H54 (cell line): ENCODE data around the gene PTGES2.
"Not testable (repeated sequence)": the region's sequence is repeated elsewhere in the genome, so short reads cannot be mapped to it uniquely, and the experiment has no call there.

Source experiments
- DNase-seq: peaks from one replicate; pipeline ENCODE4 v3.0.0; 2011; ENCODE audit warnings: low spot score, mixed read lengths; ENCODE audit not compliant: insufficient read length
- FAIRE-seq: peaks from 3 replicates; lab custom pipeline; 2011; peaks lifted over from hg19 to GRCh38; lab: Jason Lieb, UNC
- POLR2A ChIP-seq: IDR thresholded peaks from 2 replicates; pipeline ENCODE4 v1.6.1; 2011; ENCODE audit warnings: low read depth, mild to moderate bottlenecking, low read length

Gene PTGES2

GRCh38 chr9:128114326-128115186 lies 13.0 kb downstream of the PTGES2 start:
- DNase-seq (no peak), FAIRE-seq (no peak)
- TF ChIP-seq POLR2A, result no peak

- TF ChIP-seq POLR2A, result no peak
- DNase-seq (no peak), FAIRE-seq (no peak)
Observed at GRCh38 chr9:128113526-128114325, 13.8 kb downstream of the PTGES2 start.

- not testable (repeated sequence) for FAIRE-seq
Observed at GRCh38 chr9:128111726-128112125, 15.8 kb downstream of the PTGES2 start.

GRCh38 chr9:128109050-128109709 lies 18.3 kb downstream of the PTGES2 start:
- no peak for DNase-seq
- no peak for FAIRE-seq
- no peak for TF ChIP-seq POLR2A

More at GRCh38 chr9:128111726-128112125, 15.8 kb downstream of the PTGES2 start:
- not testable (repeated sequence) for DNase-seq

- no peak for FAIRE-seq
- DNase-seq, result no peak
- no peak for TF ChIP-seq POLR2A
Observed at GRCh38 chr9:128108269-128109049, 19.1 kb downstream of the PTGES2 start.

GRCh38 chr9:128107468-128108268 lies 19.9 kb downstream of the PTGES2 start:
- TF ChIP-seq POLR2A, result no peak
- FAIRE-seq (no peak), DNase-seq (no peak)

GRCh38 chr9:128106940-128107467 lies 20.5 kb downstream of the PTGES2 start:
- FAIRE-seq (no peak), DNase-seq (no peak)
- no peak for TF ChIP-seq POLR2A

GRCh38 chr9:128106181-128106939 lies 21.2 kb downstream of the PTGES2 start:
- DNase-seq (no peak), FAIRE-seq (no peak)
- TF ChIP-seq POLR2A, result no peak

GRCh38 chr9:128105538-128106175 lies 21.9 kb downstream of the PTGES2 start:
- FAIRE-seq, result no peak
- DNase-seq, result no peak
- TF ChIP-seq POLR2A, result no peak

GRCh38 chr9:128104171-128104618 lies 23.3 kb downstream of the PTGES2 start:
- DNase-seq (no peak), FAIRE-seq (no peak)
- no peak for TF ChIP-seq POLR2A

GRCh38 chr9:128103589-128103962 lies 24.0 kb downstream of the PTGES2 start:
- FAIRE-seq (no peak), DNase-seq (no peak)
- no peak for TF ChIP-seq POLR2A
